HG02623 (cell line): ENCODE measurements around the gene SND1.

Source experiments
- ATAC-seq: cut with Tn5 transposase; IDR thresholded peaks from one replicate; pipeline ENCODE4 v1.9.1; 2021; ENCODE audit warnings: moderate library complexity; ENCODE audit not compliant: unreplicated experiment

SND1 gene

GRCh38 chr7:128053991-128054390, 402.0 kb downstream of the SND1 start:
- no peak for ATAC-seq

- ATAC-seq: no peak
Measured at GRCh38 chr7:128054511-128054910, 402.5 kb downstream of the SND1 start.

GRCh38 chr7:128055637-128056036, 403.6 kb downstream of the SND1 start:
- ATAC-seq: no peak

GRCh38 chr7:128056901-128057300, 404.9 kb downstream of the SND1 start:
- no peak for ATAC-seq

GRCh38 chr7:128057909-128058308, 405.9 kb downstream of the SND1 start:
- no peak for ATAC-seq

GRCh38 chr7:128059143-128059988, 407.4 kb downstream of the SND1 start:
- no peak for ATAC-seq

GRCh38 chr7:128060018-128060417, 408.0 kb downstream of the SND1 start:
- no peak for ATAC-seq

GRCh38 chr7:128063088-128063487, 411.1 kb downstream of the SND1 start:
- ATAC-seq: no peak

GRCh38 chr7:128065872-128066271, 413.9 kb downstream of the SND1 start:
- ATAC-seq: no peak

GRCh38 chr7:128066395-128066794, 414.4 kb downstream of the SND1 start:
- no peak for ATAC-seq

GRCh38 chr7:128066858-128067257, 414.9 kb downstream of the SND1 start:
- ATAC-seq: no peak

- no peak for ATAC-seq
Measured at GRCh38 chr7:128067983-128068382, 416.0 kb downstream of the SND1 start.

- no peak for ATAC-seq
Measured at GRCh38 chr7:128068785-128069184, 416.8 kb downstream of the SND1 start.

GRCh38 chr7:128069373-128070364, 417.7 kb downstream of the SND1 start:
- no peak for ATAC-seq

- ATAC-seq: no peak
Measured at GRCh38 chr7:128071376-128071775, 419.4 kb downstream of the SND1 start.

- ATAC-seq: no peak
Measured at GRCh38 chr7:128071801-128072200, 419.8 kb downstream of the SND1 start.

- no peak for ATAC-seq
Measured at GRCh38 chr7:128073671-128074310, 421.8 kb downstream of the SND1 start.

- ATAC-seq: no peak
Measured at GRCh38 chr7:128074336-128074735, 422.3 kb downstream of the SND1 start.

GRCh38 chr7:128074736-128075135, 422.7 kb downstream of the SND1 start:
- ATAC-seq: no peak

GRCh38 chr7:128075242-128076095, 423.5 kb downstream of the SND1 start:
- ATAC-seq: no peak
